Mucosa of descending colon (tissue), 3 donors: ENCODE measurements around the gene PTPRE. TPM values are rescaled to one million over a fixed set of nuclear protein-coding genes. Genes with fewer than 3 reads are reported as not detected.
A peak's percentile ranks its signal among the peaks of the same experiment; 100 is the strongest.

Source experiments
- ATAC-seq: fragments of 200-7000 bp; cut with Tn5 transposase; one replicate; pipeline ENCODE4 v1.9.1; 2020; ENCODE audit warnings: mild to moderate bottlenecking, moderate library complexity
- DNase-seq, 3 donors: peaks; one replicate each; pipeline ENCODE4 v3.0.0-alpha.2; 2020
- H3K36me3 ChIP-seq: fragments of 200-600 bp; one replicate; pipeline ENCODE4 v1.8.0; 2021; ENCODE audit warnings: low read depth, mild to moderate bottlenecking
- H3K4me1 ChIP-seq: fragments of 200-600 bp; one replicate; pipeline ENCODE4 v1.8.0; 2021; ENCODE audit warnings: low read depth, mild to moderate bottlenecking
- H3K4me3 ChIP-seq: fragments of 200-600 bp; one replicate; pipeline ENCODE4 v1.8.0; 2021; ENCODE audit warnings: mild to moderate bottlenecking
- H3K9me3 ChIP-seq: fragments of 200-600 bp; one replicate; pipeline ENCODE4 v1.8.0; 2021; ENCODE audit warnings: mild to moderate bottlenecking
- CTCF ChIP-seq: fragments of 200-600 bp; IDR thresholded peaks from one replicate; pipeline ENCODE4 v1.8.0; 2022; ENCODE audit warnings: antibody characterized with exemption, mild to moderate bottlenecking
- intact Hi-C, 2 donors: fragments of 100-400 bp; cut with DNase I in 1 of 2; cut with micrococcal nuclease in 1 of 2; formaldehyde crosslinking; loops; one replicate each; pipeline versions ENCODE4 v1.11.0 to v1.11.1; 2022; cut with DNase I, micrococcal nuclease
- total RNA-seq, 3 donors: library from RNA; stranded (reverse); fragmentation: NEBNext Ultra II Directional in 2 of 3; extraction: Animal tissue kit (Norgen Biotek cat#: 25700) in 2 of 3; gene quantifications; one replicate each; pipeline versions ENCODE4 v1.2.1 to v1.2.4, GENCODE V29; 2021 to 2023
- donor health status: DM: no; HTN: no; CAD: no; lungs with moderate emphysema.
- donor health status: DM: no; HTN: no; CAD: no.
- donor health status: DM: no; HTN: yes; CAD: no.

The PTPRE gene
- total RNA-seq, 3 donors from 2014 or later: 28.8 to 33.6 (median 32.5) TPM

- DNase-seq (no peak), ATAC-seq (no peak)
- TF ChIP-seq CTCF: no peak
- no peak overlapping the region for H3K4me3 ChIP-seq
- H3K9me3 ChIP-seq: no peaks in the 10 kb centered on the region
- peaks cover 31% of the 10 kb centered on the region for H3K4me1 ChIP-seq
- intact Hi-C loops: loop anchor here in 1 of 2 donors (10.0 kb wide), 1 partner anchor 110 kb away; no protein-coding TSS in a partner anchor
- no peaks in the 10 kb centered on the region for H3K36me3 ChIP-seq
Measured at GRCh38 chr10:127904311-127905000, 2.4 kb upstream of the PTPRE start.

- Histone ChIP-seq H3K4me3 (no peak overlapping the region), H3K9me3 (no peaks in the 10 kb centered on the region), H3K4me1 (peaks cover 31% of the 10 kb centered on the region), H3K36me3 (no peaks in the 10 kb centered on the region)
- DNase-seq (peak in 2 of 3 donors; percentile 24 to 71), ATAC-seq (no peak)
- intact Hi-C loops: loop anchor here (5.0 to 10.0 kb wide), 2 partner anchors 107 to 110 kb away; no protein-coding TSS in a partner anchor
- no peak for TF ChIP-seq CTCF
Measured at GRCh38 chr10:127905001-127905847, 1.7 kb upstream of the PTPRE start.

- Histone ChIP-seq H3K9me3 (no peaks in the 10 kb centered on the region), H3K4me3 (no peak overlapping the region), H3K4me1 (peaks cover 31% of the 10 kb centered on the region), H3K36me3 (no peaks in the 10 kb centered on the region)
- peak in 2 of 3 donors; percentile 24 to 61 for DNase-seq
- intact Hi-C loops: loop anchor here (5.0 to 10.0 kb wide), 2 partner anchors 106 to 109 kb away; no protein-coding TSS in a partner anchor
- ATAC-seq: no peak
- TF ChIP-seq CTCF: no peak
Measured at GRCh38 chr10:127905848-127906261, 1.0 kb upstream of the PTPRE start.

GRCh38 chr10:127907411-127908105 is 655 bp downstream of the PTPRE start:
- Histone ChIP-seq H3K4me1 (peaks cover 31% of the 10 kb centered on the region), H3K4me3 (peak overlapping the region; percentile 61), H3K9me3 (no peaks in the 10 kb centered on the region), H3K36me3 (no peaks in the 10 kb centered on the region)
- ATAC-seq (peak; percentile 15), DNase-seq (peak; percentile 44 to 71 (median 70))
- TF ChIP-seq CTCF: no peak
- intact Hi-C loops: loop anchor here (5.0 to 10.0 kb wide), 2 partner anchors 105 to 107 kb away; no protein-coding TSS in a partner anchor
